ENCODE measurements around the gene CBX7.

GRCh38 chr22:39098576-39098975 is 53.9 kb downstream of the CBX7 start:
- TF ChIP-seq POLR2AphosphoS5 (IDR thresholded peaks at IDR 0.05) (no peak), CTCF (IDR thresholded peaks at IDR 0.05 in 8 of 11, conservative IDR thresholded peaks at IDR 0.05 in 3 of 11) (no peak), POLR2A (IDR thresholded peaks at IDR 0.05) (no peak)

Data from spleen (tissue), 7 donors.